Breast epithelium (tissue), 3 donors: Measurements from ENCODE around the gene FPGS.

ENCODE experiments used
- POLR2AphosphoS5 ChIP-seq, 3 donors: sonication (generic); formaldehyde crosslinking; IDR thresholded peaks; one replicate each; pipeline ENCODE4 v1.6.1; 2017; ENCODE audit warnings: antibody characterized with exemption in 3 of 3
- TF ChIP-seq, protein P1 (sequence below), 3 donors: fragments of 450-650 bp; IDR thresholded peaks; one replicate each; pipeline ENCODE4 v1.5.1; 2016 to 2017; ENCODE audit warnings: antibody characterized with exemption in 3 of 3, mild to moderate bottlenecking in 3 of 3, moderate library complexity in 3 of 3

DNA sequence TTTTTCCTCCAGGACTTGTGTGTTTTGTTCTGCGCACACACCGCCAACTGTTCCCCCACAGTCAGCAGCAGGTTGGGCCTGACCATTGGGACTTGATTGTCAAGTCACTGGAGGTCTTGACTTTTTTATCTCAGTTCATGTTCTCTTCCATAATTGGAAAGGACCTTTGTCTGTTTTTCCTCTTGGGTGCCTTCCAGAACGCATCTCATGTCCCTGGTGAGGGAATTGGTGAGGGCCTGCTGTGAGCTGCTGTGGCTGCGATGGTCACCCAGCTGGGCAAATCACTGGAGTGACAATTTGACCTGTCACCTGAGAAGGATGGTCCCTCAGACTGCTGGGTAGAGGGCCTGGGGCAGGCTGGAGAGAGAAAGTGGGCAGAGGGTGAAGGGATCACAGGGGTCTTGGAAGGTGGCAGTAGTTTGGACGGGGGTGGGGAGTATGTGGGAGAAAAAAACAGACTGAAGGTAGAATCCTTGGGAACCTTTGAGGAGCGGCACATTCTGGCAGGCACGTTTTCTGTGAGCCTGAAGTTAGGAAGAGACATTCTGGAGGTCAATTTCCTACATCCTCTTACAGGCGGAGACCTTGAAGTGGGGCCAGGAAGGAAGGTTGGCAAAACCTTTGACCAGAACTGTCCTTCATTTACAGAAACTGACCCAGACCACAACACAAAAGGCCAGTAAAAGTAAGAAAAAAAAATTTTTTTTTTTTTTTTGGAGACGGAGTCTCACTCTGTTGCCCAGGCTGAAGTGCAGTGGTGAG is 12.4 kb upstream of the FPGS start:
- TF ChIP-seq POLR2AphosphoS5 (IDR thresholded peaks at IDR 0.05) = no peak
- TF ChIP-seq, protein P1, sequence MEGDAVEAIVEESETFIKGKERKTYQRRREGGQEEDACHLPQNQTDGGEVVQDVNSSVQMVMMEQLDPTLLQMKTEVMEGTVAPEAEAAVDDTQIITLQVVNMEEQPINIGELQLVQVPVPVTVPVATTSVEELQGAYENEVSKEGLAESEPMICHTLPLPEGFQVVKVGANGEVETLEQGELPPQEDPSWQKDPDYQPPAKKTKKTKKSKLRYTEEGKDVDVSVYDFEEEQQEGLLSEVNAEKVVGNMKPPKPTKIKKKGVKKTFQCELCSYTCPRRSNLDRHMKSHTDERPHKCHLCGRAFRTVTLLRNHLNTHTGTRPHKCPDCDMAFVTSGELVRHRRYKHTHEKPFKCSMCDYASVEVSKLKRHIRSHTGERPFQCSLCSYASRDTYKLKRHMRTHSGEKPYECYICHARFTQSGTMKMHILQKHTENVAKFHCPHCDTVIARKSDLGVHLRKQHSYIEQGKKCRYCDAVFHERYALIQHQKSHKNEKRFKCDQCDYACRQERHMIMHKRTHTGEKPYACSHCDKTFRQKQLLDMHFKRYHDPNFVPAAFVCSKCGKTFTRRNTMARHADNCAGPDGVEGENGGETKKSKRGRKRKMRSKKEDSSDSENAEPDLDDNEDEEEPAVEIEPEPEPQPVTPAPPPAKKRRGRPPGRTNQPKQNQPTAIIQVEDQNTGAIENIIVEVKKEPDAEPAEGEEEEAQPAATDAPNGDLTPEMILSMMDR (IDR thresholded peaks at IDR 0.05) = no peak
